GM21825 (cell line): ENCODE data around the gene TXNDC16.
"Not testable (repeated sequence)": the region's sequence is repeated elsewhere in the genome, so short reads cannot be mapped to it uniquely, and the experiment has no call there.

Source experiments
- ATAC-seq: cut with Tn5 transposase; IDR thresholded peaks from one replicate; pipeline ENCODE4 v1.9.1; 2021; ENCODE audit warnings: mild to moderate bottlenecking, moderate library complexity; ENCODE audit not compliant: unreplicated experiment

Gene TXNDC16

DNA sequence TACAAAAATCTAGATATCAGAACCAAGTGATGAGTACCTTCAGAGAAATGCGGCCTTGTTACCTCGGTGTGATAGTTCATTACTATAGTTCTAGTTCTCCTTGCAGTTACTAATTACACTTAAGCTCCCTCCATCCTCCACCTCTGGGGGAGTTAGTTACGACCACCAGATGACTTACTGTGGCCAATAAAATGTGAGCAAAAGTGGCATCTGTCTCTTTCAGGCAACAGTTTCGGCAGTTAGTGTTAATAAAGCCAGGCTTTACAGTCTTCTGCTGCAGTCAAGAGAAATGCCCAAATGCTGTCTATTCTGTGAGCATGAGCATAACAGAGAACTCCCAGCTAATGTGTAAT is 6.0 kb downstream of the TXNDC16 start:
- ATAC-seq, result no peak

DNA sequence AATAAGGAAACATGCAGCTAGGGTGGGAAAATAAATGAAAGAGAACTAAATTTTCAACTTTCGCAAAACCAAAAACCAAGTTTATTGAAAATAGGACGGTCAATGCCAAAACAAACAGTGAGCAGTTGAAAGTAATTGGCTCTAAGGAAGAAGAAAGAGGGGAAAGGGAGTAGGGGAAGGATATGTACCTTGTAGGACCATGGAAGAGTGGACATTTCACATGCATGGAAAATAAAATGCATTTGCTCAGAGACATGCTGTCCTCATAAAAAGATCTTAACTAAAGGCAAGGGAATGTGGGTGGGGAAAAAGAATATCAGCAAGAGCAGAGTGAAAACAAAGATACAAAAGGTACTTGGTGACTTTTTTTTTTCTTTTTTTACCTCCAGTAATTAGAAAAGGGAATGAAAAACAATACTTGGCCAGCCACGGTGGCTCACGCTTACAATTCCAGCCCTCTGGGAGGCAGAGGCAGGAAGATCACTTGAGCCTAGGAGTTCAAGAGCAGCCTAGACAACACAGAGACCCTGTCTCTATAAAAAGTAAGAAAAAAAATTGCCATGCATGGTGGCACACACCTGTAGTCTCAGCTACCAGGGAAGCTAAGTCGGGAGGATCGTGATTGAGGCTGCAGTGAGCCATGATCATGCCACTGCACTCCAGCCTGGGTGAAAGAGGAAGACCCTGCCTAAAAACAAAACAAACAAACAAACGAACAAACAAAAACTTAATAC is 6.6 kb downstream of the TXNDC16 start:
- no peak for ATAC-seq

DNA sequence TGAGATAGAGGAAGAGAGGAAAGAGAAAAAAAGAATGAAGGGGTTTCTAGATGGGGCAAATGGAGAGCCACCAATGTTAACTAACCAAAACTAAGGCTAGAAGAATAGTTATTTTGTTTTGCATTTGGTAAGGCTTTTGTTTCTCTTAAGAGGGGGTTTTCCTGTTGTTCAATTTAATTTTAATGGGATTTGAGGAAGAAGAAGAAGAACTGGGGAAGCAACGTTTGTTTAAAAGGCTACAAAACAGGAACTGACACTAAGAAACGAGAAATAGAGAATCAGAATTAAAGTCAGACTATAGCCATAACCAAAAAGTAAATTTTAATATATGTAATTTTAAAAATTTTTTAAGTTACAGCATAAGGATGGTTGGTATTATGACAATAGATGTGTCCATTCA is 13.7 kb downstream of the TXNDC16 start:
- ATAC-seq, result no peak

DNA sequence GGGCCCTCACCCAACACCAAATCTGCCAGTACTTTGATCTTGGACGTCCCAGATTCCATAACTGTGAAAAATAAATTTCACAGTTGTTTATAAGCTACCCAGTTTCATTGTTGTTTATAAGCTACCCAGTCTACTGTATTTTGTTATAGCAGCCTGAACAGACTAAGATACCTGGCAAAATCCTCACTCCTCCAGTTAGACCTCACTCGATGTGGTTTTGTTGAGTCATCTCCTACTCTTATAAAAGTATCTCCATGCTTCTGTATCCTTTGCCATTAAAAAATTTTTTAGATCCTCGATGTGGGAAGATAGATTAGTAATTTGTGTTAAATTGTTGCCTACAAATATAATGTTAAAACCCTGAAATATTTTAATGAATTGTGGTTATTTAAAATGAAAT is 16.0 kb downstream of the TXNDC16 start:
- no peak for ATAC-seq

DNA sequence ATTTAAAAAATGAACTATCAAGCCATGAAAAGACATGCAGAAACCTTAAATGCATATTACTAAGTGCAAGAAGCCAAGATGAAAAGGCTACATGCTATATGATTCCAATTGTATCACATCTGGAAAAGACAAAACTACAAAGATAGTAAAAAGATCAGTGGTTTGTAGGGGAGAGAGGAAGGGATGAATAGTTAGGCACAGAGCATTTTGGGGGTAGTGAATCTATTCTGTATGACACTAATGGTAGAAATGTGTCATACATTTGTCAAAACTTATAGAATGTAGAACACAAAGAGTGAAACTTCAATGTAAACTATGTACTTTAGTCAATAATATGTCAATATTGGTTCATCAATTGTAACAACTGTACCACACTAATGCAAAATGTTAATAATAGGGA is 20.8 kb downstream of the TXNDC16 start:
- no peak for ATAC-seq

DNA sequence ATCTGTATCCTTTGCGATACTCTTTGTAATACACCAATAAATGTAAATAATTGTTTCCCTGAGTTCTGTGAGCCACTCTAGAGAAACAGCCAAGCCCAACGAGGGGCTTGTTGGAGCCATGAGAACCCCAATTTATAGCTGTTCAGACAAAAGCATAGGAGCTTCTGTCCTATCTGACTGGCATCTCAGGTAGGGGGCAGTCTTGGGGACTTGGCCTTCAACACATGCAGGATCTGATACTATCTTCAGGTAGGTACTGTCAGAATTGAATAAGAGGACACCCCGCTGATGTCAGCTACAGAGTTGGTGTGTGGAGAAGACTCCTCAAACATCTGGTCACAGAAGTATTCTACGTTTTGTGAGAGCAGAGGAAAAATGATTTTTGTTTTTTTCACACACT is 25.3 kb downstream of the TXNDC16 start:
- ATAC-seq, result no peak

DNA sequence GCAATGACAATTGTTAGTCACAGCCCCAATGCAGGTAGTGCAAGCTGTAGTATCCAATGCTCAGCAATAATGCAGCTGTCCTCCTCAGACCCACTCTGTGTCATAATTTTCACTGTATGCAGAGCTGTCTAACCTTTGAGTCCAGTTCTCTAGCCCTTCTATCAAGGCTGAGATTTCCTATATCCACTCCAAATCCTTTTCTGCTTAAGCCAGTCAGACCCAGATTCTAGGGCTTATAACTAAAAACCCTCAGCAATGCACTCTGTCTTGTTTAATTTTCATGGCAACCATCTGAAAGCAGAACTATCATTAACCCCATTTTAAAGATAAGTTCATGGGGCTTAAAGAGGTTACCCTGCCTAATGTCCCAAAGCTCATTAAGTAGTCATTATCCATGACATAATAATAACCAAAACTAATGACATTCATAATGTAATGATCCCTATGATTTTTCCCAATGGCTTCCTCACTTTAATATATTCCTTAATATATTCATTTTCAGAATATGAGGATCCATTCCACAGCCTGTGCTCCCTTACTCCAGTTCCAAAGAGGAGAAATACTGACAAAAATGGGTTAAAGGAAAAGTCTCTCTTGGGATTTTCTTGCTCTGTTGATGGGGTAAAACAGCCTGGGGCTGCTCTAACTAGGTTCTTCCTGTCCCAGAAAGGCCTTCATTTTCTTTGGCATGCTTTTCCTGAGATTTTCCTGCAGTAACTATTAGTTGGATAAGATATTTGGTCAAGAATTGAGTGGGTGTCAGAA is 29.5 kb downstream of the TXNDC16 start:
- ATAC-seq, result no peak

DNA sequence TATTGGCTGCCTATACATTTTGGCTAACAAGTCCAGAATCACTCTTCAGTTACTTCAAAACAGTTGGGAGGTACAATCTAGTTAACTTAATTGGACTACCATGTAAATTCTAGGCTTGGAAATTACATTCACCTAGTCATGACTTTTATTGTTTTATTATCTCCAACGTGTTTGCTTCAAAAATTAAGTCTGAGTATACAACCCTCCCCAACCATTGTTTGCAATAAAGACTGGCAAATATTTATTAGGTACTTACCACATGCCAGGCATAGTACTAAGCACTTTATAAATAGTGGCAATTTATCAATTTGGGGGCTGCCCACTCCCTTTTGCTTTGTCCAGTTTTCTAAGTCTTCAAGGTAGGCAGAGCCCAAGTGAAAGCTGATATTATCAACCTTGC is 30.3 kb downstream of the TXNDC16 start:
- no peak for ATAC-seq

DNA sequence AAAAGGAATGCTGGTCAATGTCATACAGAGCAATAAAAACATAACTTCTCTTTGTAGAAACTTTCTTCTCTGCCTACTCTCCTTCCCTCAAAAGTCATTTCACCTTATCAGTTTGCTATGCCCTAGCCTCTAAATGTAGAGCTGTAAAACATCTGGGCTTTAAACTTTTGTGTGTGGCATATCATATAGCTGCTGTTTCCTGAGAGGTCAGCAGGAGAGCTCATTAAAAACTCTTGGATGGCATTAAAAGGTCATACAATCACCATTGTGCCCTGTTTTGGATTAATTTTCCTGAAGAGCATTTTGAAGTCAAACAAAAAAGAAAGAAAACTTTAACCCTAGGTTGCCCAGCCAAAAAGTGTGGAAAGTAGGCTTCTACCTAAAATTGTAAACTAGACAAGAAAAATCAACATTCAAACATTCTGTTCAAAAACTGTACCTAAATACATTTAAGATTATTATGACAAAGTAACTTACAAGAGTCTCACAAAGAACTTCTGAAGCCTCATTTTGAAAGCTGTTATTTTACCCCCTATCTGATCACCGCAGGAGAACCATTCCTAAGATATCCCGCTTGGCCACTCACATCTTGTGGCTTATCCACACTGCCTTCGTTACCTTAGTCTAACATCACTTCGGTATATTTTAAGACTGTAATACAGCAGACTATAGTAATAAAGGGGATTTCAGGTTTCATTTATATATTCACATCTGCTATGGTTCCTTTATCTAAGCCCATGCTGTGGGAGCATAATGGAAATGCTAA is 38.1 kb downstream of the TXNDC16 start:
- ATAC-seq, result no peak

DNA sequence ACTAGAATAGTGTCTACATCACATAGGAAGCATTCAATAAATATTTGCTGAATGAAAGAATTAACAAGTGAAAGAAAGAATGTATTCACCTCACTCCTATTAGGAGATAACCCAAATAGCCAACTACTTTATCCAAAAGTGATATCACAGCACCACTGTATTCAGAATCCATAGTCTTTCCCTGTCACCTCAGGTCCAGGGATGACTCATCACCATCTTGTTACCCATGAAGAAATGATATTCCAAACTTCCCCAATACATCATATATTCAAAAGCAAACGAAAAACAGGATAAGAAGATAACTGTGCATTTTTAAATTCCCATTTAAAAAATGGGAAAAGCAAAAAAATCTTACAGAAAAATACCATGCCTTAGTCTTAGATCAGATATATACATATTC is 39.1 kb downstream of the TXNDC16 start:
- ATAC-seq, result no peak

DNA sequence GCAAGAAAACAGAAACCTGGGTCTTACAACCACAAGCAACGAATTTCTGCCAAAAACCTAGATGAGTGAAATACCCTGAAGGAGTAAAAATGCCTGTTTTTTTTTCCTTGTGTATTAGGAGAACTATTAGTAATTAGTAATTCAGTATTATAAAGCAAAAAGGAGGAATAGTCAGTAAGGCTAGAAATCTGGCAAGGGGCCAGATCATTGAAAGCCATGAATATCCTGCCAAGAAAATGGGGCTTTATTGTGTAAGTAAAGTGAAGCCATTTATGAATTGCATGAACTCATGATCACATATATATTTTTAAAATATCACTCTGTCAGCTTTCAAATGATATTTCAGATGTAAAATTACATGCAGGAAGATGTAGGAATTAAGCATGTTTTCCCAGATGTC is 57.9 kb downstream of the TXNDC16 start:
- no peak for ATAC-seq

DNA sequence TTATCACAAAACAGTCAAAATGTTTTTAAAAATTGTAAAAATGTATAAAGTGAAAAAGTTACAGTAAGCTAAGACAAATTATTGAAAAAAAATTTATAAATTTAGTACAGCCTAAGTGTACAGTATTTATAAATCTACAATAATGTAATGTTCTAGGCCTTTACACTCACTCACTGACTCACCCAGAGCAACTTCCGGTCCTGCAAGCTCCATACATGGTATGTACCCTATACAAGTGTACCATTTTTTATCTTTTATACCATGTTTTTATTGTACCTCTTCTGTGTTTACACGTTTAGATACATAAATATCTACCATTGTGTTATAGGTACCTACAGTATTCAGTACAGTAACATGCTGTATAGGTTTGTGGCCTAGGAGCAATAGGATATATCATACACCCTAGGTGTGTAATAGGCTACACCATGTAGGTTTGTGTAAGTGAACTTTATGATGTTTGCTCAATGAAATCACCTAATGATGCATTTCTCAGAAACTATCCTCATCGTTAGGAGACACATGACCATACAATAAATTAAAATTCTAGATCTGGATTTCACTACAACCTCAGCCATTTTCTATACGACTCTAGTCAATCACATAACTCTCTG is 66.8 kb downstream of the TXNDC16 start:
- no peak for ATAC-seq

DNA sequence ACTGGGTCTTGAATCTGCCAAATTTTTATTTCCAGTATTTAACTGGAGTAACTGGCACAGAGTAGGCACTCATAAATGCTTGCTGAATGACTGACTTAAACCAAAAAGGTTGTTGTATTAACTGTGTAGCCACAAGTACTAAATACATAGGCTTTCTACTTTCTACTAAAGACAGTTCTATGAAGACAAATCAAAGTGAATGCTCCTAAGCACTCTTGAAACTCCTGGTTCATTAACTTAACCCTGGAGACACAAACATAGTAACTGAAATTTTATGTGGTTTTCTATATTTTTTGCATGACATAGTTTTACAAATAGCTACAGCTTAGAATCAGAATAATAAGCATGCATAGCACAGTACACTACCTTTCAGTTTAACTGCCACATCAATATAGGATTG is 70.4 kb downstream of the TXNDC16 start:
- ATAC-seq, result no peak

DNA sequence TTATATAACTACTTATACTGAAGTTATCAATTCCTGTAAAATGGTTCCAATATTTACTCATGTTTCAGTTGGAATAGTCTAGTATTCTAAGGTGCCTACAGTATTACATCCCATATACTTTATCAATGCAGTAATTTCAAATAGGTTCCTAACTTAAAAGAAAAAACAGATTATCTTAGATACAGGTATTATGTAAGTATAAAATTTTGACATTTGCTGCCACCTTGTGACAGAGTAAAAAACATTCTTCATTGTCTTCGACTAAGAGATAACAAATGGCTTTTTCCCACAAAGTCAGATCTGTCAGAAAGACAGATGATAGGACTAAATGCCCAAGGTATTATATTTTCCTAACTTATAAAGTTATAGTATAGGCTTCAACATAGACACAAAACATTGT is 78.7 kb downstream of the TXNDC16 start:
- ATAC-seq, result no peak

DNA sequence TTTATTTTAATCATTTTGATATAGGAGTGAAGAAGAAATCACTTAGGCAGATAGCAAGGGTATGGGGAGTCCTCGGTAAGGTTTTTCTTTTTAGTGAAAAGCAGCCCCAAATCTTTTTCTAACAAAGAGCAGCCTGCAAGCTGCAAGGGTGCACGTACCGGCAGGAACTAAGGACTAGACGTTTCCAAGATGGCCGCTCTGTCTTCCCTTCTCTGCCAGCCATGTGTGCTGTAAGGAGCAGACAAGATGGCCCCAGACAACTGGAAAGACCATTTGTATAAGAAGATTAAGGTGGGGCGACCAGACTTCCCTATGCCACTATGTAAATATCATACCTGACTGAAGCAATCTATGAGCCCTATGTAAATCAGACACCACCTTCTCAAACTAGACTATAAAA is 79.6 kb downstream of the TXNDC16 start:
- no peak for ATAC-seq

DNA sequence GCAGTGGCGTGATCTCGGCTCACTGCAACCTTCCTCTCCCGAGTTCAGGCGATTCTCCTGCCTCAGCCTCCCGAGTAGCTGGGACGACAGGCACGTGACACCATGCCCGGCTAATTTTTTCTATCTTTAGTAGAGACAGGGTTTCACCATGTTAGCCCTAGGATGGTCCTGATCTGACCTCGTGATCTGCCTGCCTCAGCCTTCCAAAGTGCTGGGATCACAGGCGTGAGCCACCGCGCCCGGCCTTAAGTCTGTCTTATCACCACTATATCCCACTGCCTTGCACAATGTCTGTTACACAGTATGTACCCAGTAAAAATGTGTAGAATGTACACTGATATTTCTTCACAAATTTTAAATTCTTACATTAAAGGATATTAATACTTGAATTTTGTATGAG is 80.1 kb downstream of the TXNDC16 start:
- not testable (repeated sequence) for ATAC-seq

DNA sequence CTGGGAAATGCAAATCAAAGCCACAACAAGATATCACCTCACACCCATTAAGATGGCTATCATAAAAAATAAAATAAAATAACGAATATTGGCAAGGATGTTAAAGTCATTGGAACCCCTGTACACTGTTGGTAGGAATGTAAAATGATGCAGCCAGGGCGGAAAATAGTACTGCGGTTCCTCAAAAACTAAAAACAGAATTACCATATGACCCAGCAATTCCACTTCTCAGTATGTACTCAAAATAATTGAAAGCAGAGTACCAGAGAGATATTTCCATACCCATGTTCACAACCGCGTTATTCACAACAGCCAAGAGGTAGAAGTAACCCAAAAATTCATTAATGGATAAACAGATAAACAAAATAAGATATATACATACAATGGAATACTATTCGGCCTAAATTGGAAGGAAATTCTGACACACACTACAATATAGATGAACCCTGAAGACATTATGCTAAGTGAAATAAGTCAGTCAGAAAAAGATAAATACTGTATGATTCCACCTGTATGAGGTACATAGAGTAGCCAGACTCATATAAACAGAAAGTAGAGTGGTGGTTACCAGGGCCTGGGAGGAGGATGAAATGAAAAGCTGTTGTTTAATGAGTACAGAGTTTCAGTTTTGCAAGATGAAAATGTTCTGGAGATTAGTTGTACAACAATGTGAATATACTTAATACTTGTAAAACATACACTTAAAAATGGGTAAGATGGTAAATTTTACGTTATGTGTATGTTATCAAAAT is 84.6 kb downstream of the TXNDC16 start:
- ATAC-seq, result no peak

DNA sequence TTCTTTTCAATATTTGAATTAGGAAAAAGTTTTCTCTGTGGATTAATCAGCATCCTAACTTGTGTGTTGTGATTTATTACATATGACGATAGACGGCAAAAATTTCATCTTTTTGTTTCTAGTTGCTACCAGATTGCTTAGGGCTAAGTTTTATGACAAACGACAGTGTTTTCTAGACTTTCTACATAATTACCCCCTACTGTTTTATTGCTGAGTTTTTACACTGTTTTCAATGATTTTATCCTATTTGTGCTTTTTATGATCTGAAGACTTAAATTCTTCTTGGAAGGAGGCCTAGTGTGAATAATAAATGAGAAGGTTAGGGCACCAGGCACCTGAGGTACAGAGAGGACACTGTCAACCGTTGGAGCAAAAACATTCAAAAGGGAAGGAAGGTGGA is 88.1 kb downstream of the TXNDC16 start:
- no peak for ATAC-seq

DNA sequence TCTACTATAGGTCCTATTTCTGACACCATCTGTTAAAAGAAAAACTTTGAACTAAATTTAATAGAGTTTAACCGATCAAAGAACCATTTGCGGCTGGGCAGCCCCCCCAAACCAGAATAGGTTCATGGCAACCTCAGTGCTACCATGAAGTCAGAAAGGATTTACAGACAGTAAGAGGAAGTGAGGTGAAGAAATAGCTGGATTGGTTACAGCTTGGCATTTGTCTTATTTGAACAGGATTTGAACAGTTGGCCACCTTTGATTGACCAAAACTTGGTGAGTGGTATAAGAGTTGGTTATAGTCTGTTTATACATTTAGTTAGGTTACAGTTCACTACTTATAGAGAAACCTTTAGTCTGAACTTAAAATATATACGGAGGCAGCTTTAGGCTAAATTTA is 88.9 kb downstream of the TXNDC16 start:
- ATAC-seq, result no peak

DNA sequence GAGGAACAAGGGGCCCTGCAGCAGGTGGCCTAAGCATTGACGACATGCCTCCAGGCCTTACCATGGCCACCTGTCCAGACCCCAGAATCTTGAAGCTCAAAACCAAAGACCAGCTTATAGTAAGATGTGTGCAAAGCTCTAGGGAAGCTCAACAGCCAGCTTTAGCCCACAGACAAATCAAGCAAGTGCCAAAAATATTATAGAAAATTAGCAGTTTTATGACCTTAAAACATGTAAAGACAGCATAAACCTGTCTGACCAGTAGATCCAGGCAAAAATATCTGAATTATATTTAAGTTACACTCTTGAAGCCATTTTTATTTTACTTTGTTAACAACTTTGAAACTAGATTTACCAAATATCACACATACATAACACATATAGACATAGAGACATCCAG is 90.6 kb downstream of the TXNDC16 start:
- ATAC-seq, result no peak

DNA sequence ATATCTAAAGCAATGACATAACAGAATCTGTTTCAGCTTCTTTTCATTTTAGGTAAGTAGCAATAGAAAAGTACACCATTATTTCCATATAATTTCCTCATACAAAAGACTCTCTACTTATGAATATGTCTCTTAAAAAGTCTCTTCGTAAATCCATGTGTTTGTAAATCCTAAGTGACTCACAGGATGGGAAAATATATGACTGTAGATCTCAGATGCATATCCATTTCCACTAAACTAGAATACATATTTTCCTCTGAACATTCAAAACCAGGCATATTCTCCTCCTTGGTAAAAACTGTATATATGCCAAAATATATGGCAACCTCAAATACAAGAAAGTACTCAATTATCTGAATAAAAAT is 93.6 kb downstream of the TXNDC16 start:
- ATAC-seq, result no peak
